ENCODE data around the gene KIR3DL2. TPM values are rescaled to one million over a fixed set of nuclear protein-coding genes. Genes with fewer than 3 reads are reported as not detected.
"Not testable (repeated sequence)": the region's sequence is repeated elsewhere in the genome, so short reads cannot be mapped to it uniquely, and the experiment has no call there.

KIR3DL2 gene
- total RNA-seq, 1 donor from 2014 or later, result not detected

DNA sequence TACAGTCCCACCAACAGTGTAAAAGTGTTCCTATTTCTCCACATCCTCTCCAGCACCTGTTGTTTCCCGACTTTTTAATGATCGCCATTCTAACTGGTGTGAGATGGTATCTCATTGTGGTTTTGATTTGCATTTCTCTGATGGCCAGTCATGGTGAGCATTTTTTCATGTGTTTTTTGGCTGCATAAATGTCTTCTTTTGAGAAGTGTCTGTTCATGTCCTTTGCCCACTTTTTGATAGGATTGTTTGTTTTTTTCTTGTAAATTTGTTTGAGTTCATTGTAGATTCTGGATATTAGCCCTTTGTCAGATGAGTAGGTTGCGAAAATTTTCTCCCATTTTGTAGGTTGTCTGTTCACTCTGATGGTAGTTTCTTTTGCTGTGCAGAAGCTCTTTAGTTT, 13.2 kb downstream of the KIR3DL2 start:
- DNase-seq (ENCODE audit: low read depth), result not testable (repeated sequence)

DNA sequence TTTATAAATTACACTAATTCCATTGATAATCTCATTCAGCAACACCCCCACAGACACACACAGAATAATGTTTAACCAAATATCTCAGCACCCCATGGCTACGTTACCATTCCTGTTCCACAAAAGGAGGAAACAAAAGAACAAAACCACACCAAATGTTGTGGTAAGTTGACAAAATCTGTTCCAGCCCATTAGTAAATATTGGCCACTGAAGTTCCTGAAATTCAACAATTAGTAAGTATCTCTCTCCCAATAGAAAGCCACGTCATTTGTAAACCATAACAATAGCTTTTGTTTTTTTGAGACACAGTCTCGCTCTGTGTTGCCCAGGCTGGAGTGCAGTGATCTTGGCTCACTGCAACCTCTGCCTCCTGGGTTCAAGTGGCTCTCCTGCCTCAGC, 21.5 kb downstream of the KIR3DL2 start:
- no peak for DNase-seq (ENCODE audit: low read depth)

DNA sequence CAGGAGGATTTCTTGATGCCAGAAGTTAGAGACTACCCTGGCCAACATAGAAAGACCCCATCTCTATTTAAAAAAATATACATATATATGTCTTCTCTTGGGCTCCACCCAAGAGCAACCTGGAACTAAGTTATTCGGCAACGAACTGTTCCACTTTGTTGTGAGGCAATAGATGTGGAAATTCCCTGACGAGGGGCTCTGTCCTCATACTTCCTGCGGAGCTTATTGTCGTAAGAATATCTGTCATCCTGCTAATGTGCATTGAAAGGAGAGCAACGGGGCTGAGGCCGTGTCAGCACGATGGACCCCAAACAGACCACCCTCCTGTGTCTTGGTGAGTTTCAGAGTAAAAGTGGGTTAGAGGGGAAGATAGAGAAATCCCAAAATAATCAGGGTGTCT, 23.7 kb downstream of the KIR3DL2 start, which contains the start of gene FCAR:
FCAR (plus strand) TSS at position 246 of the 400 bp plus-strand sequence; CDS start at position 301, 55 bp downstream.
- no peak for DNase-seq (ENCODE audit: low read depth)

DNA sequence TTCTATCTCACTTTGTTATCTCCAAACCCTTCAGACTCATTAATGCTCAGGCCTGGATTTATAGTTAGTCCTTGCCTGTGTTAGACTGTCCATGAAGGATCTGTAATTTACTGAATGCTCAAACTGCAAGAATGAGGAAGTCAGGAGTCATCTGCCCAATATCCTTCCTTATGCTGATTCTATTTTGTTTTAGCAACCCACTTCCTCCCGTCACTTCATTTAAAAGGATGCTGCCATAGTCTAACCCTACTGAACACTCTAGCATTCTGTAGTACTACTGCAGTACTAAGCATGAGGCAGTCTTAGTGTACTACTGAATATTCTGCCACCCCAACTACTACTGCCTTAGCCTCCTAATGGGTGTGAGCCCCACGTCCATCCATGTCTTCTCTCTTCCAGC, 25.3 kb downstream of the KIR3DL2 start:
- no peak for DNase-seq (ENCODE audit: low read depth)

GRCh38 chr19:54877471-54877870, 27.2 kb downstream of the KIR3DL2 start:
- DNase-seq (ENCODE audit: low read depth), result no peak

DNA sequence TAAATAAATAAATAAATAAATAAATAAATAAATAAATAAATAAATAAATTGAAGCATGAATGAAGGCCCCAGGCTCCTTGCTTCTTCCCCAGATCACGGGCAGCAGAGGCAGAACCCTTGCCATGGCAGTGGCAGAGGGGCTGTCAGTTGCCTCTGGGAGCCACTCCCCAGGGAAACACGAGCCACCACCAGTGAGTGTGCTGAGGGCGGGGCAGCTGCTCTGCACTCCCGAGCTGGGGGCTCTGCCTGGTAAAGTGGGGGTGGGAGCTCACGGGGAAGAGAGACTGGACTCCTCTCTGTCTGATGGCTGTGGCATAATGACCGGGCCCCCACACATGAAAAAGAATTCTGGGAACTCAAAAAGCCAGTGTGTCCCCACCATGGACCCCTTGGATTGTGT, 31.6 kb downstream of the KIR3DL2 start:
- DNase-seq (ENCODE audit: low read depth), result no peak

- DNase-seq (ENCODE audit: low read depth), result no peak
Observed at GRCh38 chr19:54882758-54883157, 32.5 kb downstream of the KIR3DL2 start.

DNA sequence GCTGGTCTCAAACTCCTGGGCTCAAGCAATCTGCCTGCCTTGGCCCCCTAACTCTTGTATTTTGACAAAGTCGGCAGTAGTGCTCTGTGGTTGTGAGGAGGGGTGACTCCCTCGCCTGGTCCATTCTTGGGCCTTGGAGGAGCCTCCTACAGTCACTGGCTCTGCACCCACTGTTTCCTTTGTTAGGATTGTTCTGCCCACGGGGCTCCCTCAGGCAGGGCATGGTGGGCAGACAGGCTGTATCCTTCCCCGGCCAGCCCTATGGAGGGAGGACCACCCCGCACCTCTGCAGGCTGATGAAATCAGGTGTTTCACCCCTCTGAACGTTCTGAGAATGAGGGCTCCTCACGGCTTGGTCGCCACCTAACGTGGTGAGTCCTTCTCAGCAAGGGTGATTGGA, 33.0 kb downstream of the KIR3DL2 start:
- no peak for DNase-seq (ENCODE audit: low read depth)

GRCh38 chr19:54888239-54888638, 38.0 kb downstream of the KIR3DL2 start:
- DNase-seq (ENCODE audit: low read depth), result no peak

GRCh38 chr19:54889566-54889965, 39.3 kb downstream of the KIR3DL2 start:
- no peak for DNase-seq (ENCODE audit: low read depth)

GRCh38 chr19:54893406-54893805, 43.2 kb downstream of the KIR3DL2 start:
- DNase-seq (ENCODE audit: low read depth), result no peak

DNA sequence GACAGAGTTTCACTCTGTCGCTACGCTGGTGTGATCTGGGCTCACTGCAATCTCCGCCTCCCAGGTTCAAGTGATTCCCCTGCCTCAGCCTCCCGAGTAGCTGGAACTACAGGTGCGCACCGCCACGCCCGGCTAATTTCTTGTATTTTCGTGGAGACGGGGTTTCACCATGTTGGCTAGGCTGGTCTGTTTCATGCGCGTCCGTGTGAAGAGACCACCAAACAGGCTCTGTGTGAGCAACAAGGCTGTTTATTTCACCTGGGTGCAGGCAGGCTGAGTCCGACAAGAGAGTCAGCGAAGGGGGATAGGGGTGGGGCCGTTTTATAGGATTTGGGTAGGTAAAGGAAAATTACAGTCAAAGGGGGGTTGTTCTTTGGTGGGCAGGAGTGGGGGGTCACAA, 43.9 kb downstream of the KIR3DL2 start:
- DNase-seq (ENCODE audit: low read depth), result not testable (repeated sequence)

- no peak for DNase-seq (ENCODE audit: low read depth)
Observed at GRCh38 chr19:54896036-54896435, 45.8 kb downstream of the KIR3DL2 start.

DNA sequence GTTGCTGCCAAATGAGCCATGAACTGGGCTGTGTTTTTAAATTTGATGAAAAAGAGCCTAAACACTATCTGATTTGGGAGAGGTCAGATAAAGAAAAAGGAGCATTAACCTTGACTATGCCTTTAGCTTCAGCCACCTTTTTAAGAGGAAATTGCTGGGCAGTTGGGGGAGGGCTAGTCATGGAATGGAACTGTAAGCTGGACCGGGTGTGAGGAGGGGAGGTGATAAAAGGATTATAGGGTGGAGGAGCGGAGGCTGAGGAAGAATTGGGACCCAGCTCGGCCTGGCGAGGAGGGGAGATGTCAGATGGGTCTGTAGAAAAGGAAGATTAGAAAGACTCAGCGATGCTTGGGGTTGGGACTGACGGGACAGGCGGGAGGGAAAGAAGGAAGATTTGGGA, 48.4 kb downstream of the KIR3DL2 start:
- not testable (repeated sequence) for DNase-seq (ENCODE audit: low read depth)

DNA sequence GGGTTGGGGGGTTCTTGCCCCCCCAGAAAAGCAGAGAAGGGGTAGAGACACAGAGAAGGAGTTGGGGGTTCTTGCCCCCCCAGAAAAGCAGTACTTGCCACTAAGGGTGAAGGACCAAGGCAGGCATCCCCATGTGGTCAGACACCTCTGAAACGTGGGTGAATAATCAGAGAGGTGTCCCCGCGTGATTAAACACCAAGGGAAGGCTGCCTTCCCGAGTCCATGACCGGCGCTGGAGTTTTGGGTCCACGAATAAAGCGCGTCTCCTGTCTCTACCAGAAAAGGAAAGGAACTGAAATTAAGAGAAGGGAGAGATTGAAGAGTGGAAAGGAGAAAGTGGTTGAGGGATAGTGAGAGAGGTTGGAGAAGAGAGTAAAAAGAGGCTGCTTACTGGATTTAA, 49.4 kb downstream of the KIR3DL2 start:
- not testable (repeated sequence) for DNase-seq (ENCODE audit: low read depth)

GRCh38 chr19:54901153-54901552, 50.9 kb downstream of the KIR3DL2 start:
- not testable (repeated sequence) for DNase-seq (ENCODE audit: low read depth)

DNA sequence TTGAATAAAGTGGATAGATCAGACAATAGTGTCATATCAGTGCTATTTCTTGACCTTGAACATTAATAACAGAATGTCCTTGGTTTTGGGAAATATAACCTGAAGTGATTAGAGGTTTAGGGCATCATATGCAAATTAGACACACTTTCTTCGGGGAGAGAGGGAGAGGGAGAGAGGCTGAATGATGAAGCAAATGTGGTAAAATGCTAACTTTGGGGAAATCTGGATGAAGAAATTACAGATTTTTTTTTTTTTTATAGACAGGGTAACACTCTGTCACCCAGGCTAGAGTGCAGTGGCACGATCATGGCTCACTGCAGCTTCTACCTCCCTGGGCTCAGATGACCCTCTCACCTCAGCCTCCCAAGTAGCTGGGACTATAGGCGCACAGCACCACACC, 51.8 kb downstream of the KIR3DL2 start:
- DNase-seq (ENCODE audit: low read depth), result no peak

- DNase-seq (ENCODE audit: low read depth), result no peak
Observed at GRCh38 chr19:54903303-54903702, 53.1 kb downstream of the KIR3DL2 start.

- not testable (repeated sequence) for DNase-seq (ENCODE audit: low read depth)
Observed at GRCh38 chr19:54904261-54904660, 54.0 kb downstream of the KIR3DL2 start.

DNA sequence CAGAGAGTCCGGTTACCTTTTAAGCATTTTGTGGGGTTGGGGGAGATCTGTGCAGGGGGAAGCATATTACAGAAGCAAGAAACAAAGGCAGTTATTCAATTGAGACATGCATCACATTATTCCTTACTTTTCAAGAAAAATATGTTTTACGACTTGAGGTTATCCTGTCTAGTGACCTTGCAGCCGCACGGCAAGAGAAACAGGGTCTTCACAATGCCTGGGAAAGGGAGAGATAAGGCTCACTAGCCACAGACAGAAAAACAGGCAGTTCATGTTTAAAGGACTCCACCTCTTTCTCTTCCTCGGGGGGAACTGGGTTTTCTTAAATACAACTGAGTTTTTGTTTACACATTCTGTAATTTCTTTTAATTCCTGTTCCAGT, 55.2 kb downstream of the KIR3DL2 start:
- no peak for DNase-seq (ENCODE audit: low read depth)

- no peak for DNase-seq (ENCODE audit: low read depth)
Observed at GRCh38 chr19:54905803-54906511, 55.7 kb downstream of the KIR3DL2 start, which contains the start of gene NCR1. TSS of gene NCR1 (plus strand) at chr19:54906148. CDS start at chr19:54906188, 40 bp downstream.

DNA sequence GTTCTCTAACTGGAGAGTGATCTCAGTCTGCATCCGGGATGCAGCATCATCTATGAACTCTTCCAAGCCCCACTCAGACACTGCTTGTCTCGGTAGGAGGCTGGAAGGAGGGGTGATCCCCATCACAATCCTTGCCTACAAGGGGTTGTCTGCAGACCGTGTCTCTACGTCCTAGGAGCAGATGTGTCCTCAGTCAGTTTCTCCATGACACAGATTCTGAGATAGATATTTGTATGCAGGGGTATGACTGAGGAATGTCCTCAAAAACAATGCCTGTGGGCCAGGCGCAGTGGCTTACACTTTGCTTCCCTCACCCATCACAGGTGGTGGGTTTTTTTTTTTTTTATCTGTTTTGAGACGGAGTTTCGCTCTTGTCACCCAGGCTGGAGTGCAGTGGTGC, 56.6 kb downstream of the KIR3DL2 start:
- no peak for DNase-seq (ENCODE audit: low read depth)

DNA sequence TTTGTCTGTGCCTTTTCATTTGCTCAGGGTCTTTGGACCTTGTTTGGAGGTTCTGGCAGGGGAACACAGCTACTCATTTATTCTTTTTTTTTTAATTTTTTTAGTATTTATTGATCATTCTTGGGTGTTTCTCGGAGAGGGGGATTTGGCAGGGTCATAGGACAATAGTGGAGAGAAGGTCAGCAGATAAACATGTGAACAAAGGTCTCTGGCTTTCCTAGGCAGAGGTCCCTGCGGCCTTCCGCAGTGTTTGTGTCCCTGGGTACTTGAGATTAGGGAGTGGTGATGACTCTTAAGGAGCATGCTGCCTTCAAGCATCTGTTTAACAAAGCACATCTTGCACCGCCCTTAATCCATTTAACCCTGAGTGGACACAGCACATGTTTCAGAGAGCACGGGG, 57.7 kb downstream of the KIR3DL2 start:
- DNase-seq (ENCODE audit: low read depth), result not testable (repeated sequence)

Measured in myocyte (in vitro differentiated cells).